ENCODE data around the gene POFUT2. TPM values are rescaled to one million over a fixed set of nuclear protein-coding genes. Genes with fewer than 3 reads are reported as not detected.

Gene POFUT2
- total and polyA plus RNA-seq, 10 donors = 10.5 to 37.0 (median 26.7) TPM

- Histone ChIP-seq H3K9me3 (no peaks in the 10 kb centered on the region), H3K27me3 (replicated peaks in 1 of 7) (no peaks in the 10 kb centered on the region), H3K36me3 (no peaks in the 10 kb centered on the region), H3K4me1 (peaks cover 30 to 67% (median 52%) of the 10 kb centered on the region in 6 donors), H3K27ac (peak overlapping the region; percentile 66 to 93 (median 85)), H3K4me3 (no peak overlapping the region)
- 80 to 86% (median 83%) methylated on average over 27 of the region's 27 CpGs for WGBS, 5 donors
- intact Hi-C loops (cut with DNase I; ENCODE audit: low total_unique reads) = no loop called here
- no peak for DNase-seq
- peak in 1 of 3 donors; percentile 5 for TF ChIP-seq POLR2AphosphoS5 (IDR thresholded peaks at IDR 0.05)
- TF ChIP-seq POLR2A (IDR thresholded peaks at IDR 0.05) = no peak
These were observed 8.1 kb upstream of the POFUT2 start for GRCh38 chr21:45295576-45296365.

GRCh38 chr21:45294509-45295291 is 7.0 kb upstream of the POFUT2 start:
- H3K4me1 ChIP-seq = peaks cover 30 to 59% (median 47%) of the 10 kb centered on the region in 6 donors
- H3K9me3 ChIP-seq = no peaks in the 10 kb centered on the region
- WGBS, 5 donors = 52 to 67% (median 59%) methylated on average over 35 to 40 of the region's 40 CpGs
- intact Hi-C loops (cut with DNase I; ENCODE audit: low total_unique reads) = no loop called here
- DNase-seq = peak; percentile 84
- TF ChIP-seq POLR2A (IDR thresholded peaks at IDR 0.05) = no peak
- peak; percentile 81 to 84 (median 81) for TF ChIP-seq POLR2AphosphoS5 (IDR thresholded peaks at IDR 0.05)
- peak in 1 of 11 experiments; percentile 4 for TF ChIP-seq CTCF (IDR thresholded peaks at IDR 0.05 in 8 of 11, conservative IDR thresholded peaks at IDR 0.05 in 3 of 11)
- H3K4me3 ChIP-seq = no peak overlapping the region
- no peaks in the 10 kb centered on the region for H3K36me3 ChIP-seq
- H3K27me3 ChIP-seq (replicated peaks in 1 of 7) = no peaks in the 10 kb centered on the region
- H3K27ac ChIP-seq = peak overlapping the region; percentile 66 to 93 (median 85)

GRCh38 chr21:45293726-45294401 is 6.2 kb upstream of the POFUT2 start:
- Histone ChIP-seq H3K4me3 (no peak overlapping the region), H3K36me3 (no peaks in the 10 kb centered on the region), H3K27ac (peak overlapping the region; percentile 50 to 93 (median 85)), H3K27me3 (replicated peaks in 1 of 7) (no peaks in the 10 kb centered on the region), H3K4me1 (peaks cover 30 to 59% (median 49%) of the 10 kb centered on the region in 6 donors), H3K9me3 (no peaks in the 10 kb centered on the region)
- TF ChIP-seq POLR2A (IDR thresholded peaks at IDR 0.05) (no peak), POLR2AphosphoS5 (IDR thresholded peaks at IDR 0.05) (no peak), CTCF (IDR thresholded peaks at IDR 0.05 in 8 of 11, conservative IDR thresholded peaks at IDR 0.05 in 3 of 11) (no peak)
- intact Hi-C loops (cut with DNase I; ENCODE audit: low total_unique reads) = loop anchor here (2.0 kb wide), 1 partner anchor 145 kb away; no protein-coding TSS in a partner anchor
- WGBS, 5 donors = 72 to 85% (median 75%) methylated on average over 11 to 23 of the region's 23 CpGs
- DNase-seq = peak; percentile 77

GRCh38 chr21:45293220-45293725 is 5.6 kb upstream of the POFUT2 start:
- peaks cover 35 to 65% (median 55%) of the 10 kb centered on the region in 6 donors for H3K4me1 ChIP-seq
- peak overlapping the region; percentile 80 to 93 (median 85) for H3K27ac ChIP-seq
- intact Hi-C loops (cut with DNase I; ENCODE audit: low total_unique reads) = loop anchor here (2.0 kb wide), 1 partner anchor 146 kb away; no protein-coding TSS in a partner anchor
- H3K27me3 ChIP-seq (replicated peaks in 1 of 7) = no peaks in the 10 kb centered on the region
- 65 to 85% (median 76%) methylated on average over 6 to 19 of the region's 19 CpGs for WGBS, 5 donors
- no peaks in the 10 kb centered on the region for H3K9me3 ChIP-seq
- no peak overlapping the region for H3K4me3 ChIP-seq
- TF ChIP-seq POLR2AphosphoS5 (IDR thresholded peaks at IDR 0.05) = no peak
- TF ChIP-seq CTCF (IDR thresholded peaks at IDR 0.05 in 8 of 11, conservative IDR thresholded peaks at IDR 0.05 in 3 of 11) = no peak
- TF ChIP-seq POLR2A (IDR thresholded peaks at IDR 0.05) = no peak
- no peaks in the 10 kb centered on the region for H3K36me3 ChIP-seq
- no peak for DNase-seq
